H1 (cell line): ENCODE measurements around the gene KRT77.

Experiments used
- FOSL1 ChIP-seq: IDR thresholded peaks from 2 replicates; pipeline ENCODE4 v1.6.1; 2011; ENCODE audit warnings: mild to moderate bottlenecking, low read depth, low read length, moderate library complexity; ENCODE audit not compliant: insufficient read depth
- POU5F1 ChIP-seq: IDR thresholded peaks from 2 replicates; pipeline ENCODE4 v1.6.1; 2011; ENCODE audit warnings: low read depth, mild to moderate bottlenecking, low read length, moderate library complexity
- RAD21 ChIP-seq, 2 experiments: IDR thresholded peaks in 1 of 2; conservative IDR thresholded peaks in 1 of 2; 2 replicates each; pipeline ENCODE4 v1.6.1; 2011; ENCODE audit warnings: low read depth in 2 of 2, low read length in 2 of 2, improper control_type of control experiment in 1 of 2, inconsistent platforms in 1 of 2, mild to moderate bottlenecking in 1 of 2, moderate library complexity in 1 of 2
- TF ChIP-seq, protein P1 (sequence below), 3 experiments: IDR thresholded peaks; 1 replicate in 2 of 3; 2 replicates in 1 of 3; pipeline versions ENCODE4 v1.5.1 to v1.6.1; 2011; ENCODE audit warnings: low read length in 3 of 3, mild to moderate bottlenecking in 3 of 3, inconsistent platforms in 2 of 3, low read depth in 1 of 3, moderate library complexity in 1 of 3; ENCODE audit not compliant: insufficient read depth in 1 of 3; ENCODE audit errors: control extremely low read depth in 1 of 3
- TF ChIP-seq, protein P2 (sequence below): IDR thresholded peaks from 2 replicates; pipeline ENCODE4 v1.6.1; 2011; ENCODE audit warnings: low read depth, mild to moderate bottlenecking, low read length; ENCODE audit not compliant: insufficient read depth

DNA sequence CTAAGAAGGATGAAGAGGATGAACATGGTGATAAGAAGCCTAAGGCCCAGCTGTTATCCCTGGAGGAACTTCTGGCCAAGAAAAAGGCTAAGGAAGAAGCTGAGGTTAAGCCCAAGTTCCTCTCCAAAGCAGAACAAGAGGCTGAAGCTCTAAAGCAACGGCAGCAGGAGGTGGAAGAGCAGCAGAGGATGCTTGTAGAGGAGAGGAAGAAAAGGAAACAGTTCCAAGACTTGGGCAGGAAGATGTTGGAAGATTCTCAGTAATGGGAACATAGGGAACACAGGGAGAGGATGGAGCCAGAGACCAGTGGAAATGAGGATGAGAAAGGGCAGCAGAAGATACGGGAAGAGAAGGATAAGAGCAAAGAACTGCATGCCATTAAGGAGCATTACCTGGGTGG lies 27.5 kb upstream of the KRT77 start:
- TF ChIP-seq POU5F1 = no peak
- TF ChIP-seq, protein P1, sequence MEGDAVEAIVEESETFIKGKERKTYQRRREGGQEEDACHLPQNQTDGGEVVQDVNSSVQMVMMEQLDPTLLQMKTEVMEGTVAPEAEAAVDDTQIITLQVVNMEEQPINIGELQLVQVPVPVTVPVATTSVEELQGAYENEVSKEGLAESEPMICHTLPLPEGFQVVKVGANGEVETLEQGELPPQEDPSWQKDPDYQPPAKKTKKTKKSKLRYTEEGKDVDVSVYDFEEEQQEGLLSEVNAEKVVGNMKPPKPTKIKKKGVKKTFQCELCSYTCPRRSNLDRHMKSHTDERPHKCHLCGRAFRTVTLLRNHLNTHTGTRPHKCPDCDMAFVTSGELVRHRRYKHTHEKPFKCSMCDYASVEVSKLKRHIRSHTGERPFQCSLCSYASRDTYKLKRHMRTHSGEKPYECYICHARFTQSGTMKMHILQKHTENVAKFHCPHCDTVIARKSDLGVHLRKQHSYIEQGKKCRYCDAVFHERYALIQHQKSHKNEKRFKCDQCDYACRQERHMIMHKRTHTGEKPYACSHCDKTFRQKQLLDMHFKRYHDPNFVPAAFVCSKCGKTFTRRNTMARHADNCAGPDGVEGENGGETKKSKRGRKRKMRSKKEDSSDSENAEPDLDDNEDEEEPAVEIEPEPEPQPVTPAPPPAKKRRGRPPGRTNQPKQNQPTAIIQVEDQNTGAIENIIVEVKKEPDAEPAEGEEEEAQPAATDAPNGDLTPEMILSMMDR (IDR thresholded peaks at IDR 0.05; ENCODE audit: control extremely low read depth in 1 of 3, insufficient read depth in 1 of 3, low read depth in 1 of 3, low read length in 3 of 3) = no peak
- TF ChIP-seq, protein P2, sequence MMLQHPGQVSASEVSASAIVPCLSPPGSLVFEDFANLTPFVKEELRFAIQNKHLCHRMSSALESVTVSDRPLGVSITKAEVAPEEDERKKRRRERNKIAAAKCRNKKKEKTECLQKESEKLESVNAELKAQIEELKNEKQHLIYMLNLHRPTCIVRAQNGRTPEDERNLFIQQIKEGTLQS = no peak
- TF ChIP-seq RAD21 (IDR thresholded peaks at IDR 0.05 in 1 of 2, conservative IDR thresholded peaks at IDR 0.05 in 1 of 2; ENCODE audit: low read depth in 2 of 2, low read length in 2 of 2) = no peak
- no peak for TF ChIP-seq FOSL1
